Esophagus (tissue), 2 donors: ENCODE data around the gene MAB21L3. TPM values are rescaled to one million over a fixed set of nuclear protein-coding genes. Genes with fewer than 3 reads are reported as not detected.

Experiments
- H3K27ac ChIP-seq, 2 donors: one replicate each; pipeline ENCODE4 v1.5.1; 2013; ENCODE audit warnings: low read depth in 2 of 2, mild to moderate bottlenecking in 2 of 2, inconsistent platforms in 1 of 2, low read length in 1 of 2, moderate library complexity in 1 of 2
- H3K27me3 ChIP-seq, 2 donors: one replicate each; pipeline ENCODE4 v1.6.1; 2013; ENCODE audit warnings: low read length in 2 of 2, control low read depth in 1 of 2, mild to moderate bottlenecking in 1 of 2; ENCODE audit not compliant: insufficient read depth in 2 of 2, control insufficient read depth in 1 of 2
- H3K36me3 ChIP-seq, 2 donors: one replicate each; pipeline ENCODE4 v1.6.1; 2013; ENCODE audit warnings: low read length in 1 of 2; ENCODE audit not compliant: control insufficient read depth in 2 of 2, insufficient read depth in 2 of 2
- H3K4me1 ChIP-seq, 2 donors: one replicate each; pipeline ENCODE4 v1.6.1; 2013; ENCODE audit warnings: low read length in 1 of 2; ENCODE audit not compliant: control insufficient read depth in 2 of 2, insufficient read depth in 2 of 2
- H3K4me3 ChIP-seq, 2 donors: one replicate each; pipeline ENCODE4 v1.5.1; 2013; ENCODE audit warnings: low read length in 2 of 2, mild to moderate bottlenecking in 2 of 2, low read depth in 1 of 2, moderate library complexity in 1 of 2
- H3K9me3 ChIP-seq, 2 donors: one replicate each; pipeline ENCODE4 v1.6.1; 2013; ENCODE audit warnings: mild to moderate bottlenecking in 2 of 2, low read depth in 1 of 2, low read length in 1 of 2, moderate library complexity in 1 of 2; ENCODE audit not compliant: control insufficient read depth in 2 of 2, insufficient read depth in 1 of 2
- WGBS, 2 donors: extraction: QIAGEN DNeasy Blood & Tissue Kit; methylation state at CpG; one replicate each; pipeline ENCODE4 v1.1.7; 2013; 5-methylcytosine and 5-hydroxymethylcytosine counted together
- polyA plus RNA-seq, 2 donors: library from polyadenylated mRNA; stranded (reverse); fragments of 200-250 nt; gene quantifications; one replicate each; pipeline ENCODE4 v1.2.3, GENCODE V29; 2013
- donor health status: healthy with polysubstance abuse.
- donor health status: Bipolar disorder and iron deficiency.

Gene MAB21L3
- polyA plus RNA-seq, 2 donors: 2.8 to 7.8 TPM

- Histone ChIP-seq H3K27me3 (no peaks in the 10 kb centered on the region), H3K36me3 (no peaks in the 10 kb centered on the region), H3K9me3 (no peaks in the 10 kb centered on the region), H3K4me1 (peaks cover 4 to 6% of the 10 kb centered on the region in 2 donors), H3K27ac (peak overlapping the region in 1 of 2 donors; percentile 40), H3K4me3 (peak overlapping the region; percentile 43 to 51)
- WGBS, 2 donors: 30 to 33% methylated on average over 35 of the region's 35 CpGs
Measured at GRCh38 chr1:116167625-116168276, 56.6 kb downstream of the MAB21L3 start.

- Histone ChIP-seq H3K27ac (peak overlapping the region in 1 of 2 donors; percentile 40), H3K4me3 (peak overlapping the region; percentile 43 to 51), H3K4me1 (peaks cover 4 to 6% of the 10 kb centered on the region in 2 donors), H3K27me3 (no peaks in the 10 kb centered on the region), H3K36me3 (no peaks in the 10 kb centered on the region), H3K9me3 (no peaks in the 10 kb centered on the region)
- 7 to 8% methylated on average over 41 to 42 of the region's 42 CpGs for WGBS, 2 donors
Measured at GRCh38 chr1:116168277-116169032, 57.3 kb downstream of the MAB21L3 start.

- Histone ChIP-seq H3K27me3 (no peaks in the 10 kb centered on the region), H3K27ac (no peak overlapping the region), H3K4me3 (no peak overlapping the region), H3K4me1 (peaks cover 4 to 6% of the 10 kb centered on the region in 2 donors), H3K9me3 (no peaks in the 10 kb centered on the region), H3K36me3 (no peaks in the 10 kb centered on the region)
- 88 to 89% methylated on average over 7 of the region's 7 CpGs for WGBS, 2 donors
Measured at GRCh38 chr1:116169898-116170297, 58.7 kb downstream of the MAB21L3 start.

GRCh38 chr1:116170721-116171589, 59.8 kb downstream of the MAB21L3 start:
- 90 to 93% methylated on average over 6 of the region's 6 CpGs for WGBS, 2 donors
- Histone ChIP-seq H3K4me1 (peaks cover 4% of the 10 kb centered on the region in 2 donors), H3K36me3 (no peaks in the 10 kb centered on the region), H3K4me3 (no peak overlapping the region), H3K9me3 (no peaks in the 10 kb centered on the region), H3K27me3 (no peaks in the 10 kb centered on the region), H3K27ac (no peak overlapping the region)

GRCh38 chr1:116172666-116173065, 61.5 kb downstream of the MAB21L3 start:
- Histone ChIP-seq H3K36me3 (no peaks in the 10 kb centered on the region), H3K27ac (no peak overlapping the region), H3K9me3 (no peaks in the 10 kb centered on the region), H3K4me3 (no peak overlapping the region), H3K4me1 (peaks cover under 1 to 3% of the 10 kb centered on the region in 2 donors), H3K27me3 (no peaks in the 10 kb centered on the region)
- WGBS, 2 donors: 89 to 94% methylated on average over 1 of the region's 1 CpG

- H3K9me3 ChIP-seq: no peaks in the 10 kb centered on the region
- no peaks in the 10 kb centered on the region for H3K36me3 ChIP-seq
- H3K4me1 ChIP-seq: no peaks in the 10 kb centered on the region
- no peak overlapping the region for H3K4me3 ChIP-seq
- H3K27ac ChIP-seq: no peak overlapping the region
- H3K27me3 ChIP-seq: no peaks in the 10 kb centered on the region
- WGBS, 2 donors: 69 to 78% methylated on average over 3 of the region's 3 CpGs
Measured at GRCh38 chr1:116175611-116176010, 64.4 kb downstream of the MAB21L3 start.

GRCh38 chr1:116176306-116176789, 65.1 kb downstream of the MAB21L3 start:
- no peaks in the 10 kb centered on the region for H3K9me3 ChIP-seq
- H3K4me1 ChIP-seq: no peaks in the 10 kb centered on the region
- no peaks in the 10 kb centered on the region for H3K27me3 ChIP-seq
- no peaks in the 10 kb centered on the region for H3K36me3 ChIP-seq
- H3K4me3 ChIP-seq: no peak overlapping the region
- no peak overlapping the region for H3K27ac ChIP-seq
- 82 to 90% methylated on average over 4 of the region's 4 CpGs for WGBS, 2 donors

GRCh38 chr1:116177861-116178260, 66.7 kb downstream of the MAB21L3 start:
- 92 to 95% methylated on average over 3 of the region's 3 CpGs for WGBS, 2 donors
- Histone ChIP-seq H3K27ac (no peak overlapping the region), H3K4me1 (no peaks in the 10 kb centered on the region)

GRCh38 chr1:116178837-116179236, 67.6 kb downstream of the MAB21L3 start:
- WGBS, 2 donors: 59 to 65% methylated on average over 1 of the region's 1 CpG
- Histone ChIP-seq H3K4me3 (no peak overlapping the region), H3K36me3 (no peaks in the 10 kb centered on the region), H3K4me1 (no peaks in the 10 kb centered on the region), H3K9me3 (no peaks in the 10 kb centered on the region), H3K27ac (no peak overlapping the region), H3K27me3 (no peaks in the 10 kb centered on the region)

More at GRCh38 chr1:116177861-116178260, 66.7 kb downstream of the MAB21L3 start:
- Histone ChIP-seq H3K27me3 (no peaks in the 10 kb centered on the region), H3K4me3 (no peak overlapping the region), H3K9me3 (no peaks in the 10 kb centered on the region), H3K36me3 (no peaks in the 10 kb centered on the region)
